NT2/D1 (cell line): ENCODE data around the gene TEF.

Experiments used
- DNase-seq: peaks from one replicate; pipeline ENCODE4 v3.0.0-alpha.2; 2011; ENCODE audit warnings: low read depth, low spot score
- H3K27me3 ChIP-seq: 2 replicates; pipeline ENCODE4 v1.6.0; 2011; ENCODE audit warnings: mild to moderate bottlenecking; ENCODE audit not compliant: insufficient read length, insufficient read depth
- H3K36me3 ChIP-seq: 2 replicates; pipeline ENCODE4 v1.6.1; 2011; ENCODE audit warnings: mild to moderate bottlenecking, low read length, mixed read lengths; ENCODE audit not compliant: insufficient read depth, insufficient read length
- H3K4me1 ChIP-seq: 2 replicates; pipeline ENCODE4 v1.5.1; 2011; ENCODE audit not compliant: insufficient read depth, insufficient read length
- H3K4me3 ChIP-seq: 2 replicates; pipeline ENCODE4 v1.5.1; 2011; ENCODE audit warnings: low read depth; ENCODE audit not compliant: insufficient read length
- H3K9ac ChIP-seq: 2 replicates; pipeline ENCODE4 v1.6.0; 2011; ENCODE audit warnings: low read depth; ENCODE audit not compliant: insufficient read length
- H3K9me3 ChIP-seq: 2 replicates; pipeline ENCODE4 v1.5.1; 2011; ENCODE audit warnings: mild to moderate bottlenecking, low read length; ENCODE audit not compliant: insufficient read depth
- SUZ12 ChIP-seq: IDR thresholded peaks from 2 replicates; pipeline ENCODE4 v1.6.1; 2011; ENCODE audit not compliant: insufficient read length, insufficient read depth; ENCODE audit errors: extremely low read depth
- YY1 ChIP-seq: IDR thresholded peaks from 2 replicates; pipeline ENCODE4 v1.6.1; 2011; ENCODE audit not compliant: insufficient read length, insufficient read depth
- ZNF274 ChIP-seq: IDR thresholded peaks from 2 replicates; pipeline ENCODE4 v1.6.1; 2011; ENCODE audit warnings: mild to moderate bottlenecking, low read depth, low read length

TEF gene

GRCh38 chr22:41347066-41347859 lies 34.5 kb upstream of the TEF start:
- Histone ChIP-seq H3K27me3 (no peaks in the 10 kb centered on the region), H3K4me1 (peaks cover 9% of the 10 kb centered on the region), H3K36me3 (peaks cover 84% of the 10 kb centered on the region), H3K9me3 (no peaks in the 10 kb centered on the region), H3K9ac (no peak overlapping the region), H3K4me3 (no peak overlapping the region)
- no peak for TF ChIP-seq SUZ12
- TF ChIP-seq YY1 = no peak
- TF ChIP-seq ZNF274 = no peak
- DNase-seq = no peak

GRCh38 chr22:41348964-41349484 lies 32.7 kb upstream of the TEF start:
- H3K4me3 ChIP-seq = no peak overlapping the region
- TF ChIP-seq YY1 (no peak), SUZ12 (no peak), ZNF274 (no peak)
- H3K9ac ChIP-seq = no peak overlapping the region
- DNase-seq = no peak
- peaks cover 9% of the 10 kb centered on the region for H3K4me1 ChIP-seq
- H3K27me3 ChIP-seq = no peaks in the 10 kb centered on the region
- no peaks in the 10 kb centered on the region for H3K9me3 ChIP-seq
- peaks cover 81% of the 10 kb centered on the region for H3K36me3 ChIP-seq

DNA sequence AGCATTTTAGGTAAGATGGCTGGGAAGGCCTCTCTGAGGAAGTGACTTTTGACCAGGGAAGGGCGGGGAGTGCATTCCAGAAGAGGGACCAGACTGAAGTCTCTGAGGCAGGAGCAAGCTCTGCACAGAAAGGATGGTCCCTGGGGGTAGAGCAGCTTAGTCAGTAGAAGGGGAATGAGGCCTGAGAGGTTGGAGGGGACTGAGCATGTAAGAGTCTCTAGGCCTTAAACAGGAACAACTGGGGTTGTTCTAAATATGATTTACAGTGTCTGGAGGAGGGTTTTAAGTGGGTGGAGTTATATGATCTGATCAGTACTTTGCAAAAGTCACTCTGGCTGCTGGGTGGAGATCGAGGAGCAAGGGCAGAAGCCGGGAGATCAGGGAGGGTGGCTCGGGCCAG lies 31.7 kb upstream of the TEF start:
- H3K4me3 ChIP-seq = no peak overlapping the region
- H3K4me1 ChIP-seq = peaks cover 9% of the 10 kb centered on the region
- DNase-seq = no peak
- no peaks in the 10 kb centered on the region for H3K27me3 ChIP-seq
- H3K9ac ChIP-seq = no peak overlapping the region
- H3K36me3 ChIP-seq = peaks cover 82% of the 10 kb centered on the region
- TF ChIP-seq YY1 = no peak
- no peak for TF ChIP-seq SUZ12
- no peak for TF ChIP-seq ZNF274
- H3K9me3 ChIP-seq = no peaks in the 10 kb centered on the region

DNA sequence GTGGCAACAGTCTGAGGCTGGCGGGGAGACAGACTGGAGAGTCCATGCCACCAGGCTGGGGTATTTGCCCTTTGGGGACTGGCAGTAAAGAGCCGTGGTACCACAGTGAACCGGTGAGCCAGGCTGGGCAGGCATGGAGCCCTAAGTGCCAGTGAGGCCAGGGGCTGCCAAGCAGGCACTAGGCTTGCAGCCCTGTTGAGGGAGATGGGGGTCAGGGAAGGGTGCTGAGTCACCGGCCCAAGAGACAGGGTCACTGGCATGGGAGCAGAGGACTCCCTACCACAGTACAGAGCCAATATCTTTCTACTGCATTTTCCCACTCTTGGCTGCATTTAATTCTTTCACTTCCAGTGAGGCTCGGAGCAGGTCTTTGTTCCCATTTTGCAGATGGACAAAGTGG lies 30.7 kb upstream of the TEF start:
- no peak overlapping the region for H3K4me3 ChIP-seq
- peaks cover 85% of the 10 kb centered on the region for H3K36me3 ChIP-seq
- no peak overlapping the region for H3K9ac ChIP-seq
- no peaks in the 10 kb centered on the region for H3K9me3 ChIP-seq
- H3K27me3 ChIP-seq = no peaks in the 10 kb centered on the region
- DNase-seq = no peak
- H3K4me1 ChIP-seq = peaks cover 9% of the 10 kb centered on the region
- TF ChIP-seq YY1 (no peak), SUZ12 (no peak), ZNF274 (no peak)

DNA sequence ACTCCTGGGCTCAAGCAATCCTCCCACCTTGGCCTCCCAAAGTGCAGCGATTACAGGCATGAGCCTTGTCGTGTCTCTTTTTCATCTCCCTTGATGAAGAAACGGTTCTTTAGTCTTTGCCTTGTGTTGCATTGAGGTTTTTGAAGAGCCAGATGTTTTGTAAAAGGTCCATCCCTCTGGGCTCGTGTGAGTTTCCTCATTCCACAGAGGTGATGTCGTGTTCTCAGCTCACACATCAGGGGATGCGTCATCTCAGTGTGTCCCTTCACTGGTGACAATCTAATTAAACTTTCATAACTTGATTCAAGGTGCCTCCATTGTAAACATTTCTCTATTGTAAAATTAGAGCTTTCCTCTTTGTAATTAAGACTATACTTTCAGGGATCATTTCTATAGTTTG lies 29.7 kb upstream of the TEF start:
- no peaks in the 10 kb centered on the region for H3K9me3 ChIP-seq
- peaks cover 9% of the 10 kb centered on the region for H3K4me1 ChIP-seq
- no peak for DNase-seq
- H3K36me3 ChIP-seq = peaks cover 86% of the 10 kb centered on the region
- no peaks in the 10 kb centered on the region for H3K27me3 ChIP-seq
- no peak overlapping the region for H3K9ac ChIP-seq
- TF ChIP-seq ZNF274 = no peak
- TF ChIP-seq YY1 = no peak
- TF ChIP-seq SUZ12 = no peak
- H3K4me3 ChIP-seq = no peak overlapping the region

DNA sequence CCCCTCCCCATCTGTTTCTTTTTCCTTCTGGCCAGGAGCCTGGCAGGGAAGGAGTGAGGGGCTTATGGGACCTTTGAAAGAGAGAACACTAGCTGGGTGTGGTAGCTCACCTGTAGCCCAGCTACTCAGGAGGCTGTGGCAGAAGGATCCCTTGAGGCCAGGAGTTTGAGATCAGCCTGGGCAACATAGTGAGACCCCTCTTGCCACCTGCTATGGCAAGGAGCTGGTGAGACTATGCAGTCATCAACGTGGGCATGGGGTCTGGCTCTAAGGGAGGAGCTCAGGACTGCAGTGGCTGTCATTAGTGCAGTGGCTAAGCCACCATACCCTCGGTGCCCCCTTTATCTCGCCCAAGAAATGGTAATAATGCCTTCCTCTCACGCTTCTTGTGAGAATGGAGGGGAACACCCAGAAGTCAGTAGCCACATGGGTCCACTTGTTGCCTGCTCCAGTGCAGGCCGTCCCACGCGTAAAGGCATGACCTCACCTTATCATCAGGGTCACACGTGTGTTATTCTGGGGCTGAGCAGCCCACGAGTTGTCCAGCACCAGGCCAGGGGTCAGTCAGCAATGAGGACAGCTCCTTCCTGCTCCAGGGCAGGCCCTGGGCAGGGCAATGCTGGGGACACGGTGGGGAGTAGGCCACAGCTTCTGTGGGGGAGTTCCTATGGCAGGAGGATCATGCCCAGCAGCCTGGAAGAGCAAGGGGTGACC lies 27.7 kb upstream of the TEF start:
- no peak for DNase-seq
- Histone ChIP-seq H3K27me3 (no peaks in the 10 kb centered on the region), H3K4me1 (peaks cover 6% of the 10 kb centered on the region), H3K36me3 (peaks cover 83% of the 10 kb centered on the region), H3K9me3 (no peaks in the 10 kb centered on the region), H3K9ac (no peak overlapping the region), H3K4me3 (no peak overlapping the region)
- TF ChIP-seq YY1 = no peak
- TF ChIP-seq SUZ12 = no peak
- TF ChIP-seq ZNF274 = no peak

DNA sequence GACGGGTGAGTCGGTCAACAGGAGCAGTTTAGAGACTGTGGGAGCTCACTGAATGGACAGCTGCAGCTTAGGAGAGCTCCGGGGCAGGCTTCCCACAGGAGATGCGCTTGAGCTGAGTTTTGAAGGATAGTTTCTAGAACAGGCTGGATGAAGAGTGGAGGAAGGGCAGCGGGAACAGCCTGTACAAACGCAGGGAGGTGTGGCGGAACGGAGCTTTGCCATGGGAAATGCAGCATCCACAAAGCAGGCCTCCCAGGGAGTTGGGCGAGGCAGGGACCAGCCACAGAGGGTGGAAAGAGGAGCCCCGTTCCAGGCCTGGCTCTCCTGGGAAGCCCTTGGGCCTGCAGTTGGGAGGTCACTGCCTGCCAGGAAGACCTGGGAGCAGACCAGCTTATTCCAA lies 26.8 kb upstream of the TEF start:
- Histone ChIP-seq H3K36me3 (peaks cover 74% of the 10 kb centered on the region), H3K9me3 (no peaks in the 10 kb centered on the region), H3K4me1 (peaks cover 9% of the 10 kb centered on the region), H3K27me3 (no peaks in the 10 kb centered on the region), H3K4me3 (no peak overlapping the region), H3K9ac (no peak overlapping the region)
- TF ChIP-seq YY1 (no peak), ZNF274 (no peak), SUZ12 (no peak)
- no peak for DNase-seq
